Neural cell (in vitro differentiated cells): ENCODE results near the gene ZNF804A.

Source experiments
- CTCF ChIP-seq: fragments of 450-650 bp; IDR thresholded peaks from 2 replicates; pipeline ENCODE4 v1.5.1; 2014; ENCODE audit warnings: antibody characterized with exemption, mild to moderate bottlenecking, moderate library complexity; ENCODE audit not compliant: poor library complexity, severe bottlenecking
- EP300 ChIP-seq: fragments of 450-650 bp; conservative IDR thresholded peaks from 2 replicates; pipeline ENCODE4 v1.6.1; 2014; ENCODE audit warnings: antibody characterized with exemption, mild to moderate bottlenecking, moderate library complexity; ENCODE audit not compliant: poor library complexity, severe bottlenecking
- EZH2 ChIP-seq: fragments of 200-600, 300-800 bp; shearing (Covaris generic), sonication (generic); IDR thresholded peaks from 2 replicates; pipeline ENCODE4 v1.6.1; 2014; ENCODE audit warnings: antibody characterized with exemption, low read length, borderline replicate concordance, mild to moderate bottlenecking; ENCODE audit not compliant: insufficient read depth, poor library complexity, severe bottlenecking
- POLR2AphosphoS5 ChIP-seq: IDR thresholded peaks from 2 replicates; pipeline ENCODE4 v1.6.1; 2012
- TAF1 ChIP-seq: IDR thresholded peaks from 2 replicates; pipeline ENCODE4 v1.6.1; 2012; ENCODE audit warnings: low read depth
- TF ChIP-seq, protein P1 (sequence below): IDR thresholded peaks from 2 replicates; pipeline ENCODE4 v1.6.1; 2012; ENCODE audit warnings: borderline replicate concordance

DNA sequence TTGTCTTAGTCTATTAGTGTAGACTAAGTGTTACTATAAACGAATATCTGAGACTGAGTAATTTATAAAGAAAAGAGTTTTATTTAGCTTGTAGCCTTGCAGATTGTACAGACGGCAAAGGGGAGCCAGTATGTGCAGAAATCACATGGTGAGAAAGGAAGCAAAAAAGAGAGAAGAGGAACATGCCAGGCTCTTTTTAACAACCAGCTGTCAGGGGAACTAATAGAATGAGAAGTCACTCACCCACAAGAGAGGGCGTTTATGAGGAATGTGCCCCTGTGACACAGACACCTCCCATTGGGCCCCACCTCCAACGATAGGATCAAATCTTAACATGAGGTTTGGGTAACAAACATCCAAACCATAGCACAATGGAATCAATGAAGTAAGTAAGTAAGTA is 20.6 kb upstream of the ZNF804A start:
- TF ChIP-seq CTCF (no peak), EZH2 (no peak), TAF1 (no peak), POLR2AphosphoS5 (no peak), EP300 (no peak)
- TF ChIP-seq, protein P1, sequence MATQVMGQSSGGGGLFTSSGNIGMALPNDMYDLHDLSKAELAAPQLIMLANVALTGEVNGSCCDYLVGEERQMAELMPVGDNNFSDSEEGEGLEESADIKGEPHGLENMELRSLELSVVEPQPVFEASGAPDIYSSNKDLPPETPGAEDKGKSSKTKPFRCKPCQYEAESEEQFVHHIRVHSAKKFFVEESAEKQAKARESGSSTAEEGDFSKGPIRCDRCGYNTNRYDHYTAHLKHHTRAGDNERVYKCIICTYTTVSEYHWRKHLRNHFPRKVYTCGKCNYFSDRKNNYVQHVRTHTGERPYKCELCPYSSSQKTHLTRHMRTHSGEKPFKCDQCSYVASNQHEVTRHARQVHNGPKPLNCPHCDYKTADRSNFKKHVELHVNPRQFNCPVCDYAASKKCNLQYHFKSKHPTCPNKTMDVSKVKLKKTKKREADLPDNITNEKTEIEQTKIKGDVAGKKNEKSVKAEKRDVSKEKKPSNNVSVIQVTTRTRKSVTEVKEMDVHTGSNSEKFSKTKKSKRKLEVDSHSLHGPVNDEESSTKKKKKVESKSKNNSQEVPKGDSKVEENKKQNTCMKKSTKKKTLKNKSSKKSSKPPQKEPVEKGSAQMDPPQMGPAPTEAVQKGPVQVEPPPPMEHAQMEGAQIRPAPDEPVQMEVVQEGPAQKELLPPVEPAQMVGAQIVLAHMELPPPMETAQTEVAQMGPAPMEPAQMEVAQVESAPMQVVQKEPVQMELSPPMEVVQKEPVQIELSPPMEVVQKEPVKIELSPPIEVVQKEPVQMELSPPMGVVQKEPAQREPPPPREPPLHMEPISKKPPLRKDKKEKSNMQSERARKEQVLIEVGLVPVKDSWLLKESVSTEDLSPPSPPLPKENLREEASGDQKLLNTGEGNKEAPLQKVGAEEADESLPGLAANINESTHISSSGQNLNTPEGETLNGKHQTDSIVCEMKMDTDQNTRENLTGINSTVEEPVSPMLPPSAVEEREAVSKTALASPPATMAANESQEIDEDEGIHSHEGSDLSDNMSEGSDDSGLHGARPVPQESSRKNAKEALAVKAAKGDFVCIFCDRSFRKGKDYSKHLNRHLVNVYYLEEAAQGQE: no peak
